ENCODE measurements around the gene LDB3.

Gene LDB3

GRCh38 chr10:86706401-86706841 is 38.1 kb downstream of the LDB3 start:
- H3K36me3 ChIP-seq (ENCODE audit: insufficient read depth, low read length), result no peaks in the 10 kb centered on the region
- no peaks in the 10 kb centered on the region for H3K79me2 ChIP-seq (ENCODE audit: insufficient read depth, low read length)
- H3K9me3 ChIP-seq (ENCODE audit: low read length), result no peaks in the 10 kb centered on the region
- H3K9ac ChIP-seq (ENCODE audit: low read length), result no peak overlapping the region
- no peaks in the 10 kb centered on the region for H4K20me1 ChIP-seq (ENCODE audit: insufficient read depth, low read length)
- H3K4me3 ChIP-seq (ENCODE audit: low read depth, low read length, poor library complexity, severe bottlenecking), result no peak overlapping the region
- no peak overlapping the region for H3K4me2 ChIP-seq (ENCODE audit: low read length)
- no peaks in the 10 kb centered on the region for H3F3A ChIP-seq (ENCODE audit: insufficient read depth, low read length)
- H3K9me2 ChIP-seq (ENCODE audit: low read depth, low read length), result no peaks in the 10 kb centered on the region
- no peaks in the 10 kb centered on the region for H3K27me3 ChIP-seq (ENCODE audit: insufficient read depth, low read length)
- H2AFZ ChIP-seq (ENCODE audit: low read length), result no peak overlapping the region
- TF ChIP-seq CTCF (IDR thresholded peaks at IDR 0.05; ENCODE audit: low read length) (no peak), EZH2 (IDR thresholded peaks at IDR 0.05; ENCODE audit: borderline replicate concordance, low read length) (no peak)
- no peak overlapping the region for H3K27ac ChIP-seq (ENCODE audit: low read depth, low read length, poor library complexity, severe bottlenecking)
- peaks cover 8% of the 10 kb centered on the region for H3K4me1 ChIP-seq (ENCODE audit: insufficient read depth, low read length, severe bottlenecking)

GRCh38 chr10:86706977-86707376 is 38.7 kb downstream of the LDB3 start:
- Histone ChIP-seq H2AFZ (ENCODE audit: low read length) (no peak overlapping the region), H3K9me2 (ENCODE audit: low read depth, low read length) (no peaks in the 10 kb centered on the region), H4K20me1 (ENCODE audit: insufficient read depth, low read length) (no peaks in the 10 kb centered on the region), H3K36me3 (ENCODE audit: insufficient read depth, low read length) (no peaks in the 10 kb centered on the region), H3K4me1 (ENCODE audit: insufficient read depth, low read length, severe bottlenecking) (peaks cover 11% of the 10 kb centered on the region), H3K4me3 (ENCODE audit: low read depth, low read length, poor library complexity, severe bottlenecking) (no peak overlapping the region), H3K4me2 (ENCODE audit: low read length) (no peak overlapping the region), H3F3A (ENCODE audit: insufficient read depth, low read length) (no peaks in the 10 kb centered on the region), H3K79me2 (ENCODE audit: insufficient read depth, low read length) (no peaks in the 10 kb centered on the region), H3K27ac (ENCODE audit: low read depth, low read length, poor library complexity, severe bottlenecking) (no peak overlapping the region), H3K27me3 (ENCODE audit: insufficient read depth, low read length) (no peaks in the 10 kb centered on the region), H3K9me3 (ENCODE audit: low read length) (no peaks in the 10 kb centered on the region), H3K9ac (ENCODE audit: low read length) (no peak overlapping the region)
- TF ChIP-seq EZH2 (IDR thresholded peaks at IDR 0.05; ENCODE audit: borderline replicate concordance, low read length) (no peak), CTCF (IDR thresholded peaks at IDR 0.05; ENCODE audit: low read length) (no peak)

- no peaks in the 10 kb centered on the region for H3F3A ChIP-seq (ENCODE audit: insufficient read depth, low read length)
- H3K4me1 ChIP-seq (ENCODE audit: insufficient read depth, low read length, severe bottlenecking), result peaks cover 16% of the 10 kb centered on the region
- no peak overlapping the region for H3K27ac ChIP-seq (ENCODE audit: low read depth, low read length, poor library complexity, severe bottlenecking)
- H3K4me2 ChIP-seq (ENCODE audit: low read length), result no peak overlapping the region
- H3K4me3 ChIP-seq (ENCODE audit: low read depth, low read length, poor library complexity, severe bottlenecking), result no peak overlapping the region
- H3K27me3 ChIP-seq (ENCODE audit: insufficient read depth, low read length), result no peaks in the 10 kb centered on the region
- H2AFZ ChIP-seq (ENCODE audit: low read length), result no peak overlapping the region
- no peaks in the 10 kb centered on the region for H3K36me3 ChIP-seq (ENCODE audit: insufficient read depth, low read length)
- H3K9me2 ChIP-seq (ENCODE audit: low read depth, low read length), result no peaks in the 10 kb centered on the region
- H3K79me2 ChIP-seq (ENCODE audit: insufficient read depth, low read length), result no peaks in the 10 kb centered on the region
- TF ChIP-seq EZH2 (IDR thresholded peaks at IDR 0.05; ENCODE audit: borderline replicate concordance, low read length) (no peak), CTCF (IDR thresholded peaks at IDR 0.05; ENCODE audit: low read length) (no peak)
- no peak overlapping the region for H3K9ac ChIP-seq (ENCODE audit: low read length)
- H3K9me3 ChIP-seq (ENCODE audit: low read length), result no peaks in the 10 kb centered on the region
- no peaks in the 10 kb centered on the region for H4K20me1 ChIP-seq (ENCODE audit: insufficient read depth, low read length)
These were observed 39.2 kb downstream of the LDB3 start for GRCh38 chr10:86707505-86707904.

Measured in OCI-LY1 (cell line).